ES-I3 (cell line): ENCODE data around the gene SPATA33.

Experiments
- H3K36me3 ChIP-seq: 2 replicates; pipeline ENCODE4 v1.6.1; 2013; ENCODE audit warnings: mild to moderate bottlenecking, low read length, control low read depth, moderate library complexity; ENCODE audit not compliant: insufficient read depth
- H3K4me1 ChIP-seq: 2 replicates; pipeline ENCODE4 v1.6.1; 2013; ENCODE audit warnings: mild to moderate bottlenecking, control low read depth, low read length; ENCODE audit not compliant: insufficient read depth
- H3K9ac ChIP-seq: 2 replicates; pipeline ENCODE4 v1.6.1; 2013; ENCODE audit warnings: low read depth, mild to moderate bottlenecking, low read length, moderate library complexity
- H3K9me3 ChIP-seq: 2 replicates; pipeline ENCODE4 v1.6.1; 2013; ENCODE audit warnings: mild to moderate bottlenecking, low read length, moderate library complexity; ENCODE audit not compliant: control insufficient read depth, insufficient read depth

The SPATA33 gene

DNA sequence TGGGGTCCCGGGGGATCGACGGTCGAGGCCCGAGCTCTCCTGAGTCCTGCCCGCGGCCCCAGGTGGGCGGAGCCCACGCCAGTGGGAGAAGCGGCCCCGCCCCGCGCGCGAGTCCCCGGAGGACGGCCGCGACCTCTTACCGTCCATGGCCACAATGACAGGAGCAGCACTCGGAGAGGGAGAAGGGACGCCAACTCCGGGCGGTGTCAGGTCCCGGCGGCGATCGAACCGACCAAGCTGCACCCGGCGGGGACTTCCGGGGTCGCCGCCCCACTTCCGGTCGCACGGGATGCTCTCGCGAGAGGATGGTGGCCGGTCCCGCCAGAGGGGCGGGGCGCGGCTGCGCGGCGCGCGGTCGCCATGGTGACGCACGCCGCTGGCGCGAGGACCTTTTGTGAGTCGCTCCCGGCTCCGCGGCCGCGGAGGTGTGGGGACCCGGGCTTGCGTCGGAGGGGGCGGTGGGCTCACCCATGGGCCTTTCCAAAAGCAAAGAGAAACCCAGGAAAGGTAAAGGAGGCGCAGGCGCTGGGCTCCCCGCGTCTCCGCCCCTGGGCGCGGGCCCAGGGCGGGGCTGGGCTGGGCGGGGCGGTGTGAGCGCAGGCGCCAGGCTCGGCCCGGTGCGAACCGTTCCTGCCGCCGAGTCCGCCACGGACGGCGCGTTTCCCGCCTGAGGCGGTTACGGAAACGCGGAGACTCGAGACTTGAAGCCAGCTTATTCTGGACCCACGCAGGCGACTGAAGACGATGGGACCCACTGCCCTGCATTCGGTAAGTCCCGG, at the start of gene SPATA33, which contains the start of gene CHMP1A:
Gene SPATA33 (plus strand): TSS at position 395 of the 779 bp plus-strand sequence. CDS start 76 bp downstream, at position 471.
Gene CHMP1A (minus strand): TSS at position 267 of the 779 bp plus-strand sequence. CDS start 120 bp downstream, at position 147.
- Histone ChIP-seq H3K4me1 (no peaks in the 10 kb centered on the region), H3K9me3 (no peaks in the 10 kb centered on the region), H3K36me3 (peaks cover 6% of the 10 kb centered on the region), H3K9ac (peak within 1 kb of the TSS; percentile 68)

GRCh38 chr16:89607937-89608740, 49.5 kb upstream of the SPATA33 start:
- Histone ChIP-seq H3K36me3 (no peaks in the 10 kb centered on the region), H3K4me1 (peaks cover 4% of the 10 kb centered on the region; the same call in 1 of the 2 replicates), H3K9me3 (no peaks in the 10 kb centered on the region), H3K9ac (no peak overlapping the region)

DNA sequence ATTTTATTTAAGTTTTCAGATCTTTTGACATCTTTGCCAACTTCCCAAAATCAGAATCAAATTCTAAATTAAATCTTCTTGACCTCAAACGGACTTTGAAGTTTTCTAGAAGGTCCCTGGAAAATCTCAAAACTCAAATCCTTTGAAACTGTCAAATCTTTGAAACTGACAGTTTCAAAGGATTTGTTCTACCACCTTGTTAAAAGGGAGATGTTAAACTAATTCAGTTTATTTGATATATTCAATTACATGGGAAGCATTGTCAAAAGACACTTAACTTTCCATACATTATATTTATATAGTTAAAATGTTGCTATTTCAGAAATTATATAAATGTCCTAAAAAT, 47.6 kb upstream of the SPATA33 start:
- no peak overlapping the region for H3K9ac ChIP-seq
- peaks cover 5% of the 10 kb centered on the region; the same call in 1 of the 2 replicates for H3K4me1 ChIP-seq
- H3K36me3 ChIP-seq = no peaks in the 10 kb centered on the region
- H3K9me3 ChIP-seq = no peaks in the 10 kb centered on the region

DNA sequence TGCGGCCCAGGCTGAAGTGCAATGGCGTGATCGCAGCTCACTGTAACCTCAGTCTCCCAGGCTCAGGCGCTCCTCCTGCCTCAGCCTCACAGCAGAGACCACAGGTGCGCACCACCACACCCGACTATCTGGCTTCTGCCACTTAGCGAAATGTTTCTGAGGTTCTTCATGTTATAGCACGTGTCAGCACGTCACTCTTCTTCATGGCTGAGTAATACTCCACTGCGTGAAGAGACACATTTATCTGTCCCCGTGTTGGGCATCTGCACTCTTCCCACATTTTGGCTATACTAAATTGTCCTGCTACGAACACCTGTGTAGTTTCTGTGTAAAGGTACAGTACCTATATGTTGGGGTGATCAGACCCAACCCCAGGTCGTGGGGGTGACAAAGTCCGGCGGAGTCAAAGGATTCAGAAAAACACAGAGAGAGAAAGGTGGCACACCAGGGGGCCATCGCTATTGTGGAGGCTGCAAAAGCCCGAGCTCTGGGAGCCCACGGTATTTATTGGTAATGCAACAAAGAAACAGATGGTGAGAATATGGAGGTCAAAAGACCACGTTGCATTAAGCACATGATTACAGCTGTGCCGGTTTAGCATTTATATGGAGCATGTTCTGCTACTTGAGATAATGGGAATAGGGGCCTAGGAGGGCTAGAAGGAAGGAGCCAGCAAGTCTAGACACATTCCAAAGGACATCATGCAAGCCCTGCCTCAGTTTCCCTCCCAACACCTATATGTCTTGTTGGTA, 45.0 kb upstream of the SPATA33 start:
- Histone ChIP-seq H3K9ac (no peak overlapping the region), H3K36me3 (no peaks in the 10 kb centered on the region), H3K9me3 (no peaks in the 10 kb centered on the region), H3K4me1 (peaks cover 5% of the 10 kb centered on the region; the same call in 1 of the 2 replicates)

DNA sequence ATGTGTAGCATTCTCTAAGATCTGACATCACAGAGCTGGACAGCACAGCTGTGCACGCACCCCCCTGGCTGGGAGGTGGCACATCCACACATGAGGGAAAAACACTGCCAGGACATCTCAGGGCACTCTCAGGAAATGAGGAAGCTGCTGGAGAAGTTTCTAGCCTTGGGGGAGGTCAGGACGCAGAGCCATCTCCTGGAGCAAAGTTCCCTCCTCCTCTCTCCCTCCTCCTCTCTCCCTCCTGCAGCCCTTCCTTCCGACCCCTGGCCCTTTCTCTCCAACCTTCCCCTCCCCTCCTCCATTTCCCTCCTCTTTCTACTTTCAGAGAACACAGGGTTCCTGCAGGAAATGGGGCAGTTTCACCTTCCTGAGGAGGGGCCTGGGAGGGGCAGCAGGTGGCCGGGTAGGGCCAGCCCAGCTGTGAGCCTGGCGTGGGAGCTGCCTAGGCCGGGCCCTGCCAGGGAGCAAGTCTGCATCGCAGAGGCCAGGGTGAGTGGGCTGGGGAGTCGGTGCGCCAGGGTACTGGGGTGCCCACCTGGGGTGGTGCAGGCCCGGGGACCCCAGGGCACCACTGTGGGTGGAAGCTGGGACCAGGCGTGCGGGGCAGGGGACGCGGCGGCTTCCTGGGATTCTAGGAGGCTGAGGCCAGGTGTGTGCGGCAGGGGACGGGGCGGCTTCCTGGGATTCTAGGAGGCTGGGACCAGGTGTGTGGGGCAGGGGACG, 44.2 kb upstream of the SPATA33 start, which contains the start of gene DPEP1:
Gene DPEP1 (plus strand): TSS at position 412 of the 723 bp plus-strand sequence. CDS start 16,769 bp downstream, outside the sequence.
- no peaks in the 10 kb centered on the region for H3K9me3 ChIP-seq
- H3K36me3 ChIP-seq = no peaks in the 10 kb centered on the region
- no peak within 1 kb of the TSS for H3K9ac ChIP-seq
- H3K4me1 ChIP-seq = peaks cover 5% of the 10 kb centered on the region; the same call in 1 of the 2 replicates

DNA sequence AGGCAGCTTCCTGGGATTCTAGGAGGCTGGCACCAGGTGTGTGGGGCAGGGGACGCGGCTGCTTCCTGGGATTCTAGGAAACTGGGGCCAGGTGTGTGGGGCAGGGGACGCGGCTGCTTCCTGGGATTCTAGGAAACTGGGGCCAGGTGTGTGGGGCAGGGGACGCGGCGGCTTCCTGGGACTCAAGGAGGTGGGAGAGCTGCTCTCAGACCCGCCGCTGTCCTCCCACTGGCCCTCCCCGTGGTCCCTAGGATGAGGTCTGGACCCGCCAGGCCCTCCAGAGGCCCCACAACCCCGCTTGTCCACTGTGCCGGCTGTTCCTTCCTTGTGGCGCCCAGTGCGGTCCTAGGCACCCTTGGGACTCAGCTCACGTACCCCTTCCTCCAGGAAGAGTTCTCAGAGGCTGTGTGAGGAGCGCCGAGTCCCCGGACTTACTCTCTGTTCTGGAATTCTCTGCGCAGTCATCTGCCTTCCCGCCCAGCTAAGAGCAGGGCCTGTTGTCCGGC, 43.6 kb upstream of the SPATA33 start:
- H3K9ac ChIP-seq = no peak overlapping the region
- H3K4me1 ChIP-seq = peaks cover 5% of the 10 kb centered on the region; the same call in 1 of the 2 replicates
- H3K36me3 ChIP-seq = no peaks in the 10 kb centered on the region
- no peaks in the 10 kb centered on the region for H3K9me3 ChIP-seq

DNA sequence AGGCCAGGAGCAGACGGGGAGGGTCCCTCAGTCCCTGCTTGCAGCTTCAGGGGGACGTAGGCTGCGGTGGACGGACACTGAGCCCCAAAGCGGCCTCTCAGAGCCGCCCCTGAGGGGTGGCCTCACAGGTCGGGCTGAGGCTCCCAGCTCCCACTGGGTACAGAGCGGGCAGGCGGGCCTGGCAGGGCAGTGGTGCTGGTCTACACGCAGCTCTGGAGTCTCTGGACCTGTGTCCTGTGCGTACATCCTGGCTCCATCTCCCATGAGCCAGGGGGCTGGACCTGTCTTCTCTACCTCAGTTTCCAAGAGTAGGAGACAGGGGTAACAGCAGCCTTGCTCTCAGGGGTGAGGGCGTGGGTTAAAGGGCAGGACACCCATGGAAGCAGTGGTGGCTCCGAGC, 42.5 kb upstream of the SPATA33 start:
- Histone ChIP-seq H3K36me3 (no peaks in the 10 kb centered on the region), H3K9me3 (no peaks in the 10 kb centered on the region), H3K4me1 (peaks cover 5% of the 10 kb centered on the region; the same call in 1 of the 2 replicates), H3K9ac (no peak overlapping the region)

GRCh38 chr16:89615596-89616090, 42.0 kb upstream of the SPATA33 start:
- no peaks in the 10 kb centered on the region for H3K9me3 ChIP-seq
- peaks cover 5% of the 10 kb centered on the region; the same call in 1 of the 2 replicates for H3K4me1 ChIP-seq
- H3K36me3 ChIP-seq = no peaks in the 10 kb centered on the region
- H3K9ac ChIP-seq = no peak overlapping the region

DNA sequence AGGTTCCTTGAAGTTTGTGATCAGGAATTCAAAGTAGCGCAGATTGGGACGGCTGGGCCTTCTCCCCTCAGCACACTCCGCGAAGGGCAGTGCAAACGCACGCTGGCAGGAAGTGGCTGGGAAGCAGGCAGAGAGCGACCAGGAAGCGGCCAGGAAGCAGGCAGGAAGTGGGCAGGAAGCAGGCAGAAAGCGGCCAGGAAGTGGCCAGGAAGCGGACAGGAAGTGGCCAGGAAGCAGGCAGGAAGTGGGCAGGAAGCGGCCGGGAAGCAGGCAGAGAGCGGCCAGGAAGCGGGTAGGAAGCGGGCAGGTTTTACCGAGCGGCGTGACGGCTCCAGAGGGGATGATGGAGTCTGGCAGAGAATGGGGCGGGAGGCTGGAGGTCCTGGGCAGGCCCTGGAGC, 41.0 kb upstream of the SPATA33 start:
- Histone ChIP-seq H3K4me1 (peaks cover 5% of the 10 kb centered on the region; the same call in 1 of the 2 replicates), H3K9me3 (no peaks in the 10 kb centered on the region), H3K9ac (no peak overlapping the region), H3K36me3 (no peaks in the 10 kb centered on the region)

DNA sequence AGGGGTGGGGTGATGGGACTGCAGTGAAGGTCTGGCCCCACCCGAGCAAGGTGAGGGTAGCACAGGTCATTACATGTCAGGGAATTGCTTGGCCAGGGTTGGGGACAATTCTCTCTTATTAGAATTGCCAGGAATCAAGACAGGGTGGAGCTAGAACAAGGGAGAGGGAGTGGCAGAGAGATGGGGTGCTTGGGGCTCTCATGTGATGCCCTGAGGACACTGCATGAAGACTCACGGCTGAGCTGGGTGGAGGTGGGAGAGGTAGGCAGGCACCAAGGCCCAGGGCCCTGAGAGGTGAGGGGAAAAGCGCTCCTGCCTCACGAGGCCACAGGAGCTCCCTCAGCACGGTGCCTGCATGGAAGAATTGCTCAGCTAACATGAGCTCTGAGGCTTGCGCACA, 40.6 kb upstream of the SPATA33 start:
- Histone ChIP-seq H3K36me3 (no peaks in the 10 kb centered on the region), H3K9ac (no peak overlapping the region), H3K9me3 (no peaks in the 10 kb centered on the region), H3K4me1 (peaks cover 5% of the 10 kb centered on the region; the same call in 1 of the 2 replicates)

- Histone ChIP-seq H3K4me1 (no peaks in the 10 kb centered on the region; the same call in 1 of the 2 replicates), H3K36me3 (no peaks in the 10 kb centered on the region), H3K9ac (no peak overlapping the region), H3K9me3 (no peaks in the 10 kb centered on the region)
These were observed 39.3 kb upstream of the SPATA33 start for GRCh38 chr16:89618109-89618998.

GRCh38 chr16:89619840-89620239, 37.8 kb upstream of the SPATA33 start:
- H3K9ac ChIP-seq = no peak overlapping the region
- H3K9me3 ChIP-seq = no peaks in the 10 kb centered on the region
- no peaks in the 10 kb centered on the region for H3K4me1 ChIP-seq
- H3K36me3 ChIP-seq = no peaks in the 10 kb centered on the region
